Stomach smooth muscle (tissue), 2 donors: Measurements from ENCODE around the gene MTFMT.
A peak's percentile ranks its signal among the peaks of the same experiment; 100 is the strongest.

Experiments used
- H3K27ac ChIP-seq: one replicate; pipeline ENCODE4 v1.7.0; 2013; ENCODE audit warnings: mild to moderate bottlenecking, low read length, inconsistent platforms
- H3K27me3 ChIP-seq, 2 donors: one replicate each; pipeline ENCODE4 v1.7.0; 2013; ENCODE audit warnings: low read length in 2 of 2; ENCODE audit not compliant: insufficient read depth in 2 of 2, control insufficient read depth in 1 of 2
- H3K36me3 ChIP-seq, 2 donors: one replicate each; pipeline ENCODE4 v1.7.0; 2013; ENCODE audit warnings: low read length in 2 of 2; ENCODE audit not compliant: control insufficient read depth in 2 of 2, insufficient read depth in 2 of 2
- H3K4me1 ChIP-seq: one replicate; pipeline ENCODE4 v1.7.0; 2013; ENCODE audit warnings: low read length; ENCODE audit not compliant: control insufficient read depth, insufficient read depth
- H3K4me3 ChIP-seq, 2 donors: one replicate each; pipeline ENCODE4 v1.7.0; 2013; ENCODE audit warnings: low read length in 2 of 2
- H3K9ac ChIP-seq, 2 donors: one replicate each; pipeline ENCODE4 v1.7.0; 2013; ENCODE audit warnings: low read length in 2 of 2, mild to moderate bottlenecking in 1 of 2
- H3K9me3 ChIP-seq, 2 donors: one replicate each; pipeline ENCODE4 v1.7.0; 2013; ENCODE audit warnings: low read length in 2 of 2; ENCODE audit not compliant: control insufficient read depth in 2 of 2
- donor health status: healthy.
- donor health status: Pancreatic carcinoma.

The MTFMT gene

DNA sequence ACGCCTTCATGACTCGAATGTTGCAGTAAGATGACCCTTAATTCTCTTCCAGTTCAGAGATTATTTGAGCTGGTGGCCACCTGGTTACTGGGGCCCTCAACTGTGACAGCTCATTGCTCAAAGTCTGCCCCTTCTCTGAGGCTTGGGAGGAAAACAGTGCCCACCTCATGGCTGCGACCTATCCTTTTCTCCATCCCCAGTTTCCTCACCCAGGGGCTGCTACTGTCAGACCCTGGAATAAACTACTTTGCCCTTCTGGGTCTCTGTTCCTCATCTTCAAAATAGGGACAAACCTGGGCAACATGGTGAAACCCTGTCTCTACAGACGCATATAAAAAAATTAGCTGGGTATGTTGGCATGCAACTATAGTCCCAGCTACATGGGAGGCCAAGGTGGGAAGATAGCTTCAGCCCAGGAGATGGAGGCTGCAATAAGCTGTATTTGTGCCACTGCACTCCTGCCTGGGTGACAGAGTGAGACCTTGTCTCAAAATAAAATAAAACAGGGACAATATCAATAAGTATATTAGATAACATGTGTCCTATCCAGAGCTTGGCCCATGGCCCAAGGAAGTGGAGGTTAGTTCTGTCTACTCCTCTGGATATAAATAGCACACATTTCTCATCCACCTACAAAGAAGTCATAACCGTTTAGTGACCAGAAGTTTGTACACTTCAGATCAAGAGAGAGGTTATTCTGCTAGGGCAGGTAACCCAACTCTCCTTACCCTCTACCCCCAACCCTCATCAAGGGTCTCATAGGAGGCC lies 40.5 kb upstream of the MTFMT start:
- H3K27me3 ChIP-seq, result peaks cover 2 to 5% of the 10 kb centered on the region in 2 donors
- no peaks in the 10 kb centered on the region for H3K36me3 ChIP-seq
- no peaks in the 10 kb centered on the region for H3K9me3 ChIP-seq
- peaks cover 61% of the 10 kb centered on the region for H3K4me1 ChIP-seq
- H3K27ac ChIP-seq, result peak overlapping the region; percentile 82
- H3K9ac ChIP-seq, result no peak overlapping the region
- H3K4me3 ChIP-seq, result peak overlapping the region in 1 of 2 donors; percentile 29

DNA sequence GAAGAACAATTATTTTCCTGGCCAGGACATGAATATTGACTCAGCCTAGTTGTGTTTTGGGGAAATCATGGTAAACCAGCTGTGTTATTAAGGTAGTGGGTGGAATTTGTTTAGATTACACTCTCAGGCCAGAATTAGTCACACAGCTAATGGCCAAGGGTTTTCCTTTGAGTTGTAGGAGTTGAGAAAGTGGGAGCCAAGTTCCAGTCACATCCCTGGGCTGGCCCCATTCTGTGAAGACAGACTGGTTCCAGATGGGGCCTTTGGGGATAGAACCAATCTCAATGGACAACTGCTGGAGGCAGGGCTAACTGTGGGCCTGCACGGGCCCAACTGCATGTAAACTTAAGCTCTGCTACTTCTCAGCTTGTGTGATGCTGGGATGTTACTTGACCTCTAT lies 39.7 kb upstream of the MTFMT start:
- Histone ChIP-seq H3K36me3 (no peaks in the 10 kb centered on the region), H3K27me3 (peaks cover 2 to 5% of the 10 kb centered on the region in 2 donors), H3K4me3 (no peak overlapping the region), H3K9ac (peak overlapping the region in 1 of 2 donors; percentile 47), H3K4me1 (peaks cover 61% of the 10 kb centered on the region), H3K9me3 (no peaks in the 10 kb centered on the region), H3K27ac (peak overlapping the region; percentile 82)

DNA sequence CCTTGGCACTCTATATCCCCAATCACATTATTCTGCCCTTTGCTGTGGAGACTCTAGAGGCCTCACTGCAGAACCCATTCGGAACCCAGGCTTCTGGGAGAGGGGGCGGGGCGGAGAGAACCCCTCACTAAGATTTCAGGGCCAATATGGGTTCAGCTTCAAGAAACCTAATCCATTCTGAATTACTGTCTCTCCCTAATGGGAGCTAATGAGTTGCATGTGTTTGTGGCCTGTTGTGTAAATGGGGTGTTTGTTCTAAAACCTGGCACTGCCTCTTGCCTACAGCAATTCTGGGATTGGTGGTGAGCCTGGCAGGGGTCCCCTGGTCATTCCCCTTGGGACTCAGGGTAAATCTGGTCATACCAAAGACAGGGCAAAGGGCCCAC lies 39.0 kb upstream of the MTFMT start:
- H3K27me3 ChIP-seq, result peaks cover 2 to 5% of the 10 kb centered on the region in 2 donors
- H3K9ac ChIP-seq, result peak overlapping the region in 1 of 2 donors; percentile 49
- H3K4me1 ChIP-seq, result peaks cover 61% of the 10 kb centered on the region
- H3K36me3 ChIP-seq, result no peaks in the 10 kb centered on the region
- peak overlapping the region; percentile 20 to 76 for H3K4me3 ChIP-seq
- no peaks in the 10 kb centered on the region for H3K9me3 ChIP-seq
- peak overlapping the region; percentile 82 for H3K27ac ChIP-seq

DNA sequence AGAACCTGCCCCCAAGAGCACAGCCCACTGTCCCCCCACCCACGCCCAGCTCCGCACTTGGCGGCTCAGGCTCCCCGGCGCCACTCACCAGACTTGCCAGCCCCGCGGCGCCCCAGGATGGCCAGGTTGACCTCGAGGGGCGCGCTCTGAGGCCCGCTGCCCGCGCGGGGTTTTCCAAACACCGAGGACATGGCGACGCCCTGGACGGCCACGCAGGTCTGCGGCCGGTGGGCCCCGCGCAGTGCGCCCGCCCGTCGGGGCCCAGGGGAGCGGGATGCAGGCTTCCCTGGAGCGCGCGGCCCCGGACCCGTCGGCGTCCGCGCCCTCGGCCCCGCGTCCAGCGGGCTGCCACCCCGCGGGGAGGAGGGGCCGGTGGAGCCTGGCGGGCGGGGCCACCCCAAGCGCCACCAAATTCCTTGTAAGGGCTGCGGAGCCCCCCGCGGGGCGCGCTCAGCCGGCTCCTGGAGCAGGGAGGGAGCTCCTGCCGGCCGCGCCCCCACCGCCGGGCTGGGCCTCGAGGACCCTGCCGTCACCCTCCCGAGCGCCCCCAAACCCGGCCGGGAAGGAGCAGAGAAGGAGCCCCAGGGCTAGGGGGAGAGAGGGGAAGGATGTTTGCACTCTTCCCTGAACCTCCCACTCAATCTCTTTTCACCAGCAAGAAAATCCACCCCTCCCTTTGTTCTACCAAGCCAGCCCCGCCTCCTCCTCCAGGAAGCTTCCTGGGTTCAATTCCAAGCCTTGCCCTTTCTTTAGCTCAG lies 38.4 kb upstream of the MTFMT start, which contains the start of gene RASL12:
Gene RASL12, minus strand, starts transcription at position 347 of the 758 bp plus-strand sequence. Its CDS starts 156 bp downstream, at position 191.
- Histone ChIP-seq H3K27me3 (peaks cover 2 to 5% of the 10 kb centered on the region in 2 donors), H3K27ac (peak within 1 kb of the TSS; percentile 82), H3K9ac (peak within 1 kb of the TSS; percentile 58 to 74), H3K4me1 (peaks cover 62% of the 10 kb centered on the region), H3K4me3 (peak within 1 kb of the TSS; percentile 54 to 76), H3K36me3 (no peaks in the 10 kb centered on the region), H3K9me3 (no peaks in the 10 kb centered on the region)

DNA sequence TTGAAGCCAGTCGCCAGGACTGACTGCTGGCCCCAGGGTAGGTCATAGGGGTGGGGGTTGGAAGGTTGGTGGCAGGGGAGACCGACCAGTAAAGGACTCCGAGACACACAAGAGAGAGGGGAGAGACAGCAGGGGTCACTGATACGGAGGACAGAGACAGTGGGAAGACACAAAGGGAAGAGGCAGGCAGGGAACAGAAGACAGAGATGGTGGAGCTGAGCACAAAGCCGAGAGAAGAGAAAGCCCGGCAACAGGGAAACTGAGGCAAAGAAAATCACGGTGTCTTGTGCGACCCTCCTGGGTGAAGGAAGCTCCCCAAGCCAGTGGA lies 37.8 kb upstream of the MTFMT start:
- Histone ChIP-seq H3K27ac (peak overlapping the region; percentile 82), H3K27me3 (peaks cover 2 to 5% of the 10 kb centered on the region in 2 donors), H3K4me1 (peaks cover 61% of the 10 kb centered on the region), H3K9me3 (no peaks in the 10 kb centered on the region), H3K4me3 (peak overlapping the region; percentile 54 to 76), H3K36me3 (no peaks in the 10 kb centered on the region), H3K9ac (peak overlapping the region; percentile 58 to 74)

DNA sequence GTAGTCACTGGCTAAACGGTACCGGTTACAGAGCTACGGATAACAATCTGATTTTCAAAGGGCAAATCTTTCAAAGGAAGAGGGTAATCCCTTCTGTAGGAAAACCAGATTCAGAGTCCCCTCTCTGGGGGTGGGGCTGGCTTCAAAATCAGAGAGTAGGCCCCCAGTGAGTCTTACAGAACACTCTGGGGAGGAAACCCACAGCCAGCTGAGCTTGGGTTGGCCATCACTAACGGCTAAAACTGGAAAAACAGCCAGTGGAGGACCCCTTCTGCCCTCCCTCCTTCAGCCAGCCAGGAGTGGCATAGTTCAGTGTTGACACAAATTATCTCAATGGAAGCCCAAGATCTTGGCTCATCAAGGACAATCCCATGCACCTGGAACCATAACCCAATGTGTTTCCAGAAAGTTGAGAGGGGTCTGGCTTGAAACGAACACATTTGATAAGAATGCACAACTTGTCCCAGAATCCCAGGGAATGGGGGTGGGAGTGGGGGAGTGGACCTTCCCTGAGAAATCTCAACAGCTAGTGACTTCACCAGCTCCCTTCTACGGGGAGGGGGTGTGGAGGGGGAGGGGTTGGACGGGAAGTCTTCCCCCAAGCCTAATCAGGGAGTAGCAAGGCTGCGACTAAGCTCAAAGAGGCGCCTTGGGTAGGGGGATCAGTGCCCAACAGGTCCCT lies 37.3 kb upstream of the MTFMT start:
- peak overlapping the region; percentile 54 to 76 for H3K4me3 ChIP-seq
- H3K4me1 ChIP-seq, result peaks cover 57% of the 10 kb centered on the region
- H3K9me3 ChIP-seq, result no peaks in the 10 kb centered on the region
- no peaks in the 10 kb centered on the region for H3K36me3 ChIP-seq
- peak overlapping the region; percentile 58 to 74 for H3K9ac ChIP-seq
- peak overlapping the region; percentile 82 for H3K27ac ChIP-seq
- peaks cover 2 to 5% of the 10 kb centered on the region in 2 donors for H3K27me3 ChIP-seq

DNA sequence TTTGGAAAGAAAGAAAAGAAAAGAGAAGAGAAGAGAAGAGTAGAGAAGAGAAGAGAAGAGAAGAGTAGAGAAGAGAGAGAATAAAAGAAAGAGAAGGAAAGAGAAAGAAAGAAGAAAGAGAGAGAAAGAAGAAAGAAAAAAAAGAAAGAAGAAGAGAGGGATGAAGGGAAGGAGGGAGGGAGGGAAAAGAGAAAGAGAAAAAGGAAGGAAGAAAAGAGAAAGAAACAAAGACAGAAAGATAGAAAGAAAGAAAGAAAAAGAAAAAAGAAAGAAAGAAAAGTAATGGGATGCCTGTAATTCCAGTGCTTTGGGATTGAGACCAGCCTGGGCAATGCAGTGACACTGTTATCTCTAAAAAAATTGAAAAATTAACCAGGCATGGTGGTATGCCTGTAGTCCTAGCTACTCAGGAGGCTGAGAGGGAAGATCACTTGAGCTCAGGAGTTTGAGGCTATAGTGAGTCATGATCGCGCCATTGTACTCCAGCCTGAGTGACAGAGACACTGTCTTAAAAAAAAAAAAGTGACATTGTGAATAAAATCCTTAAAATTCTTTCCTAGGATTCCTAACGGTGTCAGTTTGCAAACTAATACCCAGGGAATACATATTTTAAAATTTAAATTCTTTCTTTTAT lies 36.7 kb upstream of the MTFMT start:
- Histone ChIP-seq H3K9me3 (no peaks in the 10 kb centered on the region), H3K36me3 (no peaks in the 10 kb centered on the region), H3K27ac (peak overlapping the region; percentile 82), H3K4me3 (peak overlapping the region in 1 of 2 donors; percentile 76), H3K27me3 (peaks cover 2 to 5% of the 10 kb centered on the region in 2 donors), H3K9ac (peak overlapping the region in 1 of 2 donors; percentile 39), H3K4me1 (peaks cover 51% of the 10 kb centered on the region)

DNA sequence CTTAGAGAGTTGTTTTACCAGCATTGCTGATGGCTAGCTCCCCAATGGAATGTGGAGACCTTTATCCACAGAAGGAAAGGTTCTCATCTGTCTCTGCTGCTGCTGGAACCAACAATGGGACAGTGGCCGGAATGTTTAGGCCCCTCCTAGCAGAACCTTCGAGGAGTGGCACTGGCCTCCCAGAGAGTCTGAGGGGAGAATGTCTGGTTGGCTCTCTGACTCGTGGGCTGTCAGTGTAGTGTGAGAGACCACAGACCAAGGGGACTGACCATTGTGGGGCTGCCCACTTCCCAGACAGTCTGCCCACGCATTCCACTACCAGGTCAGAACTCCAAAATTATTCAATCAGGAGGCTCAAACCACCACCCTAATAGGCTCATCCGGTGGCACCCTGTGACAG lies 33.3 kb upstream of the MTFMT start:
- H3K9me3 ChIP-seq, result no peaks in the 10 kb centered on the region
- H3K27ac ChIP-seq, result peak overlapping the region; percentile 31
- peaks cover 24% of the 10 kb centered on the region for H3K4me1 ChIP-seq
- no peak overlapping the region for H3K9ac ChIP-seq
- peaks cover 2 to 5% of the 10 kb centered on the region in 2 donors for H3K27me3 ChIP-seq
- H3K4me3 ChIP-seq, result no peak overlapping the region
- peaks cover 0 to 6% of the 10 kb centered on the region in 2 donors for H3K36me3 ChIP-seq

DNA sequence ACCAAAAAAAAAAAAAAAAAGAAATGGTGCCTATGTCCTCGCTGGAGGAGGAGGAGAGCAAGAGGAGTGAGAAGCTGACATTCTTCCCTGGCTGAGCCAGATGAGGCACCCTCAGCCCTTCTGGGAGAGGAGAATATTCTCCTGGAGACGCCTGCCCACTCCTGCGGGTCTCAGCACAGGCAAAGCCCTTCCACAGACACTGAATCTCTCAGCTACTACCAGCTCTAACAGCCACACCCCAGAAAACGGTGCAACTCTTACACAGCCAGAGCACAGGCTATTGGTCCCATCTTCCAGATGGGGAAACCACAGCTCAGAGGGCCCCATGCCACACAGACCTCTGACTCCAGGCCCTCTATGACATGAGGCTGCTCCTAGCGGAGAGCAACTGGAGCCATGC lies 32.6 kb upstream of the MTFMT start:
- H3K36me3 ChIP-seq, result peaks cover 0 to 8% of the 10 kb centered on the region in 2 donors
- no peak overlapping the region for H3K4me3 ChIP-seq
- peak overlapping the region; percentile 31 for H3K27ac ChIP-seq
- H3K9ac ChIP-seq, result no peak overlapping the region
- peaks cover 22% of the 10 kb centered on the region for H3K4me1 ChIP-seq
- H3K27me3 ChIP-seq, result peaks cover 0 to 2% of the 10 kb centered on the region in 2 donors
- H3K9me3 ChIP-seq, result no peaks in the 10 kb centered on the region
